GM10248 (cell line): ENCODE results near the gene CAPN11.
"Not testable (repeated sequence)": the region's sequence is repeated elsewhere in the genome, so short reads cannot be mapped to it uniquely, and the experiment has no call there.

Source experiments
- CTCF ChIA-PET: fragments of 300-600 bp; sonication (Branson Sonifier 250); formaldehyde crosslinking; extraction: SDS; loops from one replicate; lab custom pipeline; 2021; ENCODE audit warnings: antibody characterized with exemption; lab: Yijun Ruan, JAX
- POLR2A ChIA-PET: fragments of 350-650 bp; sonication (Branson Sonifier 250); formaldehyde crosslinking; extraction: SDS; loops from one replicate; lab custom pipeline; 2020; ENCODE audit warnings: antibody characterized with exemption; lab: Yijun Ruan, JAX
- DNase-seq: peaks from one replicate; pipeline ENCODE4 v3.0.0; 2012; ENCODE audit errors: extremely low spot score
- CTCF ChIP-seq: IDR thresholded peaks from 2 replicates; pipeline ENCODE4 v1.5.1; 2012; ENCODE audit warnings: mild to moderate bottlenecking, low read depth; ENCODE audit errors: extremely low read depth, missing control alignments, control extremely low read depth

The CAPN11 gene

GRCh38 chr6:44189257-44189656 lies 30.6 kb downstream of the CAPN11 start:
- DNase-seq: no peak
- no peak for TF ChIP-seq CTCF
- ChIA-PET CTCF (interaction anchor here (0.7 to 2.7 kb wide), 8 partner anchors 9 to 45 kb away, joined by 3 to 18 read pairs (median 4); partner anchors contain the start of gene SLC29A1), POLR2A (interaction anchor here (1.0 kb wide), 1 partner anchor 34 kb away, joined by 3 read pairs; the partner anchor contains the start of gene SLC29A1)

DNA sequence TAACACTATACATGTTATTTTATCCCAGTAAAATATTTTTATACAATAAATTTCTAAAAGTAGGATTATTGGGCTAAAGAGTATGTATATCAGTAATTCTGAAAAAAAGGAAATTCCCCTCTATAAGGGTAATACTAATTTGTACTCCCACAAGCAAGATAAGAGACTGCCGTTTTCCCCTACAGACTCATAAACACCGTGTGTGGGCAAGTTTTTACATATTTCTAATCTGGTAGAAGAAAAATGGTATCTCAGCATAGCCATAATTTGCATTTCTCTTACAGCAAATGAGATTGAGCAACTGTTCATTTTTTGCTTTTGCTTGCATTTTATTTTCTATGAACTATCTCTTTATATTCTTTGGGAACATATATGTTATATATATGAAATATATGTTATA lies 32.1 kb downstream of the CAPN11 start:
- no peak for TF ChIP-seq CTCF
- CTCF ChIA-PET: interaction anchor here (1.0 to 2.7 kb wide), 5 partner anchors 10 to 44 kb away, joined by 3 to 18 read pairs (median 7); no protein-coding TSS in a partner anchor
- POLR2A ChIA-PET: no interaction called here
- peak; percentile 64 for DNase-seq

DNA sequence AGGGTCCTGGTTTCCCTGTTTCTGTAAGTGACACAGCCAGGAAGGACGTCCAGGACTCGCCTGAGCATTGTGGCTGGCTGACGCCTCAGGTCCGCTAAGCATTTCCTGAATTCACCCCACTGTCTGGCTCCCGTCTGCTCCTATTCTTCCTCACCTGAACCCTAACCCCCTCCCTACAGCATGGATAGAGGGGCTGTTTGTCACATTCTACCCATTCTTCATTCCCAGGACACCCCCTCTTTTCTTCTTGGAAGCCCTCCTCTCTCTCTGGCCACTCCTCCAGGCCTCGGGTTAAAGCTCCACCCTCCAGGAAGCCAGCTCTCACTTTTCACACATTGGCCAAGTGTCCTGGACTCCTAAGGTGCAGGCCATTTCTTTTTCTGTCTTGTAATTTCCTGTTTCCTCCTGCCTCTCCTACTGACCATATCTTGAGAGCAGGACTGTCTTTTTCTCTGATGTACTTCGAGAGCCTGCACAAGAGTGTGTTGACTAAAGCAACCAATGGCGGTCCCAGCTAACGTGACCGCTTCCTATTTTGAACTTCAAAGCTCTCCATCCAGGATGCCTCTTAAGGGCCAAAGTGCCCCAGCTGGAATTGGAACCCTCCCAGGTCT lies 33.9 kb downstream of the CAPN11 start:
- POLR2A ChIA-PET: no interaction called here

GRCh38 chr6:44193307-44193910 lies 34.8 kb downstream of the CAPN11 start:
- CTCF ChIA-PET: interaction anchor here (1.2 to 3.2 kb wide), 6 partner anchors 9 to 97 kb away, joined by 3 to 21 read pairs (median 4); no protein-coding TSS in a partner anchor
- no peak for TF ChIP-seq CTCF
- DNase-seq: no peak

More for the DNA sequence above, 33.9 kb downstream of the CAPN11 start:
- CTCF ChIA-PET: interaction anchor here (1.0 to 3.2 kb wide), 7 partner anchors 20 to 120 kb away, joined by 3 to 21 read pairs (median 4); partner anchors contain the start of gene AARS2
- DNase-seq: peak; percentile 39
- TF ChIP-seq CTCF: no peak

GRCh38 chr6:44194326-44194725 lies 35.7 kb downstream of the CAPN11 start:
- TF ChIP-seq CTCF: no peak
- ChIA-PET POLR2A (no interaction called here), CTCF (interaction anchor here (1.2 to 3.2 kb wide), 3 partner anchors 8 to 22 kb away, joined by 3 to 21 read pairs (median 4); no protein-coding TSS in a partner anchor)
- no peak for DNase-seq

More at GRCh38 chr6:44193307-44193910, 34.8 kb downstream of the CAPN11 start:
- POLR2A ChIA-PET: no interaction called here

GRCh38 chr6:44196351-44196750 lies 37.7 kb downstream of the CAPN11 start:
- DNase-seq, POLR2A ChIA-PET: not testable (repeated sequence)
- CTCF ChIA-PET: interaction anchor here (1.9 to 3.3 kb wide), 3 partner anchors 24 to 41 kb away, joined by 4 to 10 read pairs (median 4); no protein-coding TSS in a partner anchor
